GM10266 (cell line): ENCODE measurements around the gene TMEM223.
"Not testable (repeated sequence)": the region's sequence is repeated elsewhere in the genome, so short reads cannot be mapped to it uniquely, and the experiment has no call there.

ENCODE experiments used
- DNase-seq: peaks from one replicate; pipeline ENCODE4 v3.0.0; 2012; ENCODE audit errors: extremely low spot score
- TF ChIP-seq, protein P1 (sequence below): IDR thresholded peaks from 2 replicates; pipeline ENCODE4 v1.5.1; 2012; ENCODE audit warnings: mild to moderate bottlenecking, low read depth; ENCODE audit not compliant: control insufficient read depth, insufficient read depth; ENCODE audit errors: missing control alignments

The TMEM223 gene

GRCh38 chr11:62770778-62771143, 21.0 kb downstream of the TMEM223 start:
- TF ChIP-seq, protein P1, sequence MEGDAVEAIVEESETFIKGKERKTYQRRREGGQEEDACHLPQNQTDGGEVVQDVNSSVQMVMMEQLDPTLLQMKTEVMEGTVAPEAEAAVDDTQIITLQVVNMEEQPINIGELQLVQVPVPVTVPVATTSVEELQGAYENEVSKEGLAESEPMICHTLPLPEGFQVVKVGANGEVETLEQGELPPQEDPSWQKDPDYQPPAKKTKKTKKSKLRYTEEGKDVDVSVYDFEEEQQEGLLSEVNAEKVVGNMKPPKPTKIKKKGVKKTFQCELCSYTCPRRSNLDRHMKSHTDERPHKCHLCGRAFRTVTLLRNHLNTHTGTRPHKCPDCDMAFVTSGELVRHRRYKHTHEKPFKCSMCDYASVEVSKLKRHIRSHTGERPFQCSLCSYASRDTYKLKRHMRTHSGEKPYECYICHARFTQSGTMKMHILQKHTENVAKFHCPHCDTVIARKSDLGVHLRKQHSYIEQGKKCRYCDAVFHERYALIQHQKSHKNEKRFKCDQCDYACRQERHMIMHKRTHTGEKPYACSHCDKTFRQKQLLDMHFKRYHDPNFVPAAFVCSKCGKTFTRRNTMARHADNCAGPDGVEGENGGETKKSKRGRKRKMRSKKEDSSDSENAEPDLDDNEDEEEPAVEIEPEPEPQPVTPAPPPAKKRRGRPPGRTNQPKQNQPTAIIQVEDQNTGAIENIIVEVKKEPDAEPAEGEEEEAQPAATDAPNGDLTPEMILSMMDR: no peak
- DNase-seq: no peak

GRCh38 chr11:62760867-62761227, 31.0 kb downstream of the TMEM223 start:
- not testable (repeated sequence) for DNase-seq

- TF ChIP-seq, protein P1: no peak
- DNase-seq: no peak
Measured at GRCh38 chr11:62757846-62758788, 33.7 kb downstream of the TMEM223 start.

GRCh38 chr11:62755086-62755615, 36.7 kb downstream of the TMEM223 start:
- TF ChIP-seq, protein P1: no peak
- no peak for DNase-seq

DNA sequence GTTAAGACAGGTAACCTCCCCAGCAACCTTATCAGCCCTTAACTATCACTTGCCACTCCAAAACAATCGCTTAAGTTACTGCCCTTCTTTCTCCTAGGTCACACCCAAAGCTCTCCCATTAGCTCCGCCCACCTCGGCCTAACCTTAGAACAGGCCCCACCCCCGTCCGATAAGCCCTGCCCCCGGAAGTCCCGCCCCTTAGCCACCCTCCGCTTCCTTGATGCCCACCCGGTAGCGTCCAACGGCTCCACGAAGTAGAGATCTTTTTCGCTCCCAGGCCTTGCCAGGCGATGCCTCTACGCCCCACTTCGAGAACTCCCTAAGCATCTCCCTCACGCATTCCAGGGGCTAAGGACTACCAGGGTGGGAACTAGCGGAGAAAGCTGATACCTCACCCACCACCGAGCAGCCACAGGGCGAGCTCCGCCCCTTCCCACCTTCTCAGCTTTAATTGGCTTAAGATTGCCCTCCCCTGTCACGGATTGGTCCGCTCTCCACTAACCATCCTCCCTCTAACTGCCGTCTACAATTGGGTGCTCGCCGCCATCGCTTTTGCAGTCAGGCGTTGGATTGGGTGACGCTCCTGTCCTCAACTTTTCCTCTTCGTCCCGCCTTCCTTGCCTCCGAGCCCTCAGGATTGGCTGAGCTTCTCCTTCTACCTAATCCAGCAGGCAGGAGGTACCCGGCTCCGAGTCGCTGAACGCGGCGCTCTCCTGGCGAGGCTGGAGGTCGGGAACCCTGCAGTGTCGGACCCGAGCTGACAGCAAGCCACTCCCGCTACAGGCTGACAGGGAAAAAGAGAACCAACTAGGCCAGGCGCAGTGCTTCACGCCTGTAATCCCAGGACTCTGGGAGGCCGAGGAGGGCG, 37.8 kb downstream of the TMEM223 start, which contains the start of gene ZBTB3:
Gene ZBTB3, minus strand, starts transcription at position 425 of the 868 bp plus-strand sequence. CDS start 496 bp downstream, outside the sequence.
- TF ChIP-seq, protein P1: no peak
- peak; percentile 90 for DNase-seq

DNA sequence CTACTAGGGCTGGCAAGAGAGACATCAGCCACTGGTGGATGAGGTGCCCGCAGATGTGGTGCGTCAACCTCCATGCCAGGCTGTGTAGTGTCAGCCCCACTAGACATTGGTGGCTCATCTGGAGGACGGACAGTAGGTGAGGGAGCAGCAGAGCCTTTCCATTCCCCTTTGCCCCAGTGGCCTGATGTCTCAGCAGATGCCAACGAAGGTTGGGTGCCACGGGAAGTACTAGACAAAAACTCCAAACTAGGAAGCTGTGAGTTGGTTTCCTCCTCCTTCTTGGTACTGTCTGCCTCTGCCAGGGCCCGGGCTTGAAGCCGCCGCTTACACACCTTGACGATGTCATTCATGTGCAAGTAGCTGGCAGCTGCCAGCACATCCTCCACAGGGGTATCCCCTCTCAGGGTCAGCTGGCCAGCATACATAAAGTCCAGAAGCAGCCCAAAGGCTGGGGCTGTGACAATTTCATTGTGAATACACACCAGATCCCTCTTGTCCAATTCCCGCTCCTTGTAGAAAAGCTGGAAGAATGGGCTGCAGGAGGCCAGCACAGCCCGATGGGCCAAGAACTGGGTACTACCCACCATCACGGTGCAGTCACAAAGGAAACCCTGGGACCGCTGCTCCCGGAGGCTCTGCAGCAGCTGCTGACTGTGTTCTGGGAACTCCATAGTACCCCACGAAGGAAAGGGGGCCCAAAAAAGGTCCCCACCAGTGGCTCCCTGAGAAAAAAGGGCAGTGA, 38.6 kb downstream of the TMEM223 start:
- TF ChIP-seq, protein P1: no peak
- no peak for DNase-seq
